ENCODE data around the gene HNRNPA0. TPM values are rescaled to one million over a fixed set of nuclear protein-coding genes. Genes with fewer than 3 reads are reported as not detected.

The HNRNPA0 gene
- total RNA-seq, 1 experiment from 2014 or later, result 38.9 TPM

GRCh38 chr5:137800700-137801411 is 46.7 kb upstream of the HNRNPA0 start:
- DNase-seq (ENCODE audit: low read depth, low spot score), result no peak
- no peaks in the 10 kb centered on the region for H3K79me2 ChIP-seq (ENCODE audit: insufficient read depth, low read length)
- H4K20me1 ChIP-seq (ENCODE audit: insufficient read depth), result no peaks in the 10 kb centered on the region
- H3K27ac ChIP-seq (ENCODE audit: low read depth, low read length), result no peak overlapping the region
- H3K36me3 ChIP-seq (ENCODE audit: control insufficient read depth in 1 of 2, insufficient read depth in 2 of 2, low read length in 2 of 2), result no peaks in the 10 kb centered on the region
- no TSS peak for BruUV-seq (replicated peaks)
- ATAC-seq, result peak; percentile 70
- RAD21 ChIA-PET (ENCODE audit: low non-redundant PET in 1 of 2, low total read pairs in 2 of 2, uncharacterized antibody in 2 of 2, unreplicated experiment in 2 of 2), result no interaction called here
- H3K9me3 ChIP-seq (ENCODE audit: control insufficient read depth in 1 of 2, insufficient read depth in 1 of 2, low read depth in 1 of 2, low read length in 2 of 2), result no peaks in the 10 kb centered on the region
- no peaks in the 10 kb centered on the region for H3K9me2 ChIP-seq (ENCODE audit: insufficient read depth)
- POLR2A ChIA-PET, result no interaction called here
- H3K4me3 ChIP-seq (replicated peaks in 1 of 2; ENCODE audit: low read depth in 1 of 2, low read length in 2 of 2), result no peak overlapping the region
- intact Hi-C loops (cut with micrococcal nuclease), result no loop called here
- H3K27me3 ChIP-seq (ENCODE audit: insufficient read depth, low read length), result no peaks in the 10 kb centered on the region
- peak overlapping the region; percentile 31; the same call in 1 of the 2 replicates for H3K4me2 ChIP-seq (ENCODE audit: low read length)
- no peak overlapping the region for H3K9ac ChIP-seq (ENCODE audit: low read length)
- H2AFZ ChIP-seq (ENCODE audit: low read depth, low read length, poor library complexity, severe bottlenecking), result peak overlapping the region; percentile 90
- TF ChIP-seq EGR1 (IDR thresholded peaks at IDR 0.05; ENCODE audit: low read depth), result no peak
- peak in 1 of 3 experiments; percentile 17; a peak in 1 of 6 replicates for TF ChIP-seq CTCF (IDR thresholded peaks at IDR 0.05 in 2 of 3, conservative IDR thresholded peaks at IDR 0.05 in 1 of 3; ENCODE audit: borderline replicate concordance in 1 of 3, insufficient read depth in 1 of 3, low read depth in 2 of 3, low read length in 2 of 3)
- no peak; the same call in 1 of the 2 replicates for TF ChIP-seq RAD21 (IDR thresholded peaks at IDR 0.05; ENCODE audit: low read depth)
- peaks cover 2 to 5% of the 10 kb centered on the region in 2 experiments; a peak in 2 of 4 replicates for H3K4me1 ChIP-seq (ENCODE audit: control insufficient read depth in 1 of 2, insufficient read depth in 2 of 2, low read length in 2 of 2)
- CTCF ChIA-PET, result interaction anchor here (0.8 to 2.1 kb wide), 2 partner anchors 19 to 22 kb away, joined by 3 to 17 read pairs; no protein-coding TSS in a partner anchor

- Histone ChIP-seq H3K4me3 (replicated peaks in 1 of 2; ENCODE audit: low read depth in 1 of 2, low read length in 2 of 2) (no peak overlapping the region), H3K36me3 (ENCODE audit: control insufficient read depth in 1 of 2, insufficient read depth in 2 of 2, low read length in 2 of 2) (no peaks in the 10 kb centered on the region), H3K4me1 (ENCODE audit: control insufficient read depth in 1 of 2, insufficient read depth in 2 of 2, low read length in 2 of 2) (peaks cover 2 to 11% of the 10 kb centered on the region in 2 experiments; a peak in 2 of 4 replicates), H4K20me1 (ENCODE audit: insufficient read depth) (no peaks in the 10 kb centered on the region), H3K27me3 (ENCODE audit: insufficient read depth, low read length) (no peaks in the 10 kb centered on the region), H3K4me2 (ENCODE audit: low read length) (no peak overlapping the region), H3K9ac (ENCODE audit: low read length) (no peak overlapping the region), H3K9me2 (ENCODE audit: insufficient read depth) (no peaks in the 10 kb centered on the region), H3K79me2 (ENCODE audit: insufficient read depth, low read length) (no peaks in the 10 kb centered on the region), H2AFZ (ENCODE audit: low read depth, low read length, poor library complexity, severe bottlenecking) (no peak overlapping the region), H3K27ac (ENCODE audit: low read depth, low read length) (no peak overlapping the region), H3K9me3 (ENCODE audit: control insufficient read depth in 1 of 2, insufficient read depth in 1 of 2, low read depth in 1 of 2, low read length in 2 of 2) (no peaks in the 10 kb centered on the region)
- no TSS peak for BruUV-seq (replicated peaks)
- POLR2A ChIA-PET, result no interaction called here
- RAD21 ChIA-PET (ENCODE audit: low non-redundant PET in 1 of 2, low total read pairs in 2 of 2, uncharacterized antibody in 2 of 2, unreplicated experiment in 2 of 2), result no interaction called here
- ATAC-seq (no peak), DNase-seq (ENCODE audit: low read depth, low spot score) (no peak)
- intact Hi-C loops (cut with micrococcal nuclease), result no loop called here
- CTCF ChIA-PET, result no interaction called here
- TF ChIP-seq SP1 (IDR thresholded peaks at IDR 0.05; ENCODE audit: low read depth), result no peak
- no peak for TF ChIP-seq EGR1 (IDR thresholded peaks at IDR 0.05; ENCODE audit: low read depth)
- TF ChIP-seq ZNF274 (IDR thresholded peaks at IDR 0.05; ENCODE audit: low read depth, low read length), result no peak
- TF ChIP-seq FOSL1 (IDR thresholded peaks at IDR 0.05; ENCODE audit: low read depth), result no peak
- no peak for TF ChIP-seq ATF3 (IDR thresholded peaks at IDR 0.05)
- no peak for TF ChIP-seq CBX3 (IDR thresholded peaks at IDR 0.05; ENCODE audit: low read depth)
- TF ChIP-seq ZBTB33 (IDR thresholded peaks at IDR 0.05; ENCODE audit: extremely low read depth, insufficient replicate concordance, low read length), result no peak
- TF ChIP-seq EZH2phosphoT487 (IDR thresholded peaks at IDR 0.05; ENCODE audit: borderline replicate concordance), result no peak
- TF ChIP-seq ELF1 (IDR thresholded peaks at IDR 0.05; ENCODE audit: borderline replicate concordance, low read depth), result no peak
- no peak for TF ChIP-seq POLR2A (IDR thresholded peaks at IDR 0.05; ENCODE audit: borderline replicate concordance, extremely low read depth, insufficient read depth, insufficient read length)
- no peak for TF ChIP-seq CEBPB (IDR thresholded peaks at IDR 0.05; ENCODE audit: low read depth)
- no peak for TF ChIP-seq JUND (IDR thresholded peaks at IDR 0.05)
- no peak for TF ChIP-seq SRF (IDR thresholded peaks at IDR 0.05; ENCODE audit: low read depth)
- no peak for TF ChIP-seq ZFX (IDR thresholded peaks at IDR 0.05)
Observed at GRCh38 chr5:137796279-137796678, 42.1 kb upstream of the HNRNPA0 start.
